ENCODE measurements around the gene OR52R1.

DNA sequence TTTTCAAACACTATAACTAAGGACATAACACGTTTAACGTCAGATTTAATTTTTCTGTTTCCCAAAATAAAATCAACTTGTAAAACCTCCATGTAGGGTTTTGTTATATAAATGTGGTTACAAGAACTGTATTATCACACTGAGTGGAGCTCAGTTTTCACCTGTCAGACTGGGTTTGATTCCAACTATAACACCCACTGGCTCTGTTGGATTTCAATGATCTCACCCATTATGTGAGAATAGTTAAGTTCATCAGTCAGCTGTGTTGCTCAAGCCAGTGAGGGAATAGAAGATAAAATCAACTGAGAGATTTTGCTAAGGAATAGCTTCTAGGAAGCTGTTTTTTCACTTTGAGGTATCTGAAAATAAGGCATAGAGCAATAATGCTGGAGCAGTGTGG lies 5.1 kb upstream of the OR52R1 start:
- no peak for TF ChIP-seq CTCF (IDR thresholded peaks at IDR 0.05; ENCODE audit: insufficient read depth, low read length)
- TF ChIP-seq POLR2AphosphoS5 (IDR thresholded peaks at IDR 0.05; ENCODE audit: low read depth) = no peak

Data from HL-60 (cell line).